ENCODE data around the gene RUNX1. TPM values are rescaled to one million over a fixed set of nuclear protein-coding genes. Genes with fewer than 3 reads are reported as not detected.

RUNX1 gene
- polyA plus RNA-seq, 1 donor from 2014 or later: 9.2 TPM

GRCh38 chr21:34845521-34846451 is 203.3 kb downstream of the RUNX1 start:
- H3K4me1 Mint-ChIP-seq: peaks cover 13 to 29% (median 18%) of the 10 kb centered on the region in 3 donors
- H3K27ac Mint-ChIP-seq: peak overlapping the region in 2 of 3 donors; percentile 13 to 16
- peak overlapping the region in 3 of 4 donors; percentile 1 to 84 (median 25) for H3K4me3 Mint-ChIP-seq
- no peaks in the 10 kb centered on the region for H3K9me3 Mint-ChIP-seq
- H3K27me3 Mint-ChIP-seq: no peaks in the 10 kb centered on the region
- H3K36me3 Mint-ChIP-seq: peaks cover 3% of the 10 kb centered on the region

DNA sequence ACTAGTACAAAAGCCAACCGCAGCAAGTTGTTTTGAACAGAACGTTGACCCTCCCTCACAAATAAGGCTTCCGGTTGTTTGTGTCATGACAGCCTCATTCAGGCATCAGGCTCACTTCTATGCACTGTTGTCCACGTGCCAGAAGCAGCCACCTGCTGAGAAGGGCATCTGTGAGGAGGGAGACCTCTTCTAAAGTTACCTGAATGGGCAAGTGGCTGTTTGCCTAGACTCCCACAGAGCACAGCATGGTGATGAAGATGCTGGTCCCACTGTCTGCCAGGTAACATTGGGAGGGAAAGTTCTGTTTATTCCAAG is 204.2 kb downstream of the RUNX1 start:
- Mint-ChIP-seq H3K27me3 (no peaks in the 10 kb centered on the region), H3K27ac (peak overlapping the region in 1 of 3 donors; percentile 11), H3K9me3 (no peaks in the 10 kb centered on the region), H3K4me1 (peaks cover 13 to 29% (median 18%) of the 10 kb centered on the region in 3 donors), H3K36me3 (peaks cover 5% of the 10 kb centered on the region), H3K4me3 (peak overlapping the region in 1 of 4 donors; percentile 39)

DNA sequence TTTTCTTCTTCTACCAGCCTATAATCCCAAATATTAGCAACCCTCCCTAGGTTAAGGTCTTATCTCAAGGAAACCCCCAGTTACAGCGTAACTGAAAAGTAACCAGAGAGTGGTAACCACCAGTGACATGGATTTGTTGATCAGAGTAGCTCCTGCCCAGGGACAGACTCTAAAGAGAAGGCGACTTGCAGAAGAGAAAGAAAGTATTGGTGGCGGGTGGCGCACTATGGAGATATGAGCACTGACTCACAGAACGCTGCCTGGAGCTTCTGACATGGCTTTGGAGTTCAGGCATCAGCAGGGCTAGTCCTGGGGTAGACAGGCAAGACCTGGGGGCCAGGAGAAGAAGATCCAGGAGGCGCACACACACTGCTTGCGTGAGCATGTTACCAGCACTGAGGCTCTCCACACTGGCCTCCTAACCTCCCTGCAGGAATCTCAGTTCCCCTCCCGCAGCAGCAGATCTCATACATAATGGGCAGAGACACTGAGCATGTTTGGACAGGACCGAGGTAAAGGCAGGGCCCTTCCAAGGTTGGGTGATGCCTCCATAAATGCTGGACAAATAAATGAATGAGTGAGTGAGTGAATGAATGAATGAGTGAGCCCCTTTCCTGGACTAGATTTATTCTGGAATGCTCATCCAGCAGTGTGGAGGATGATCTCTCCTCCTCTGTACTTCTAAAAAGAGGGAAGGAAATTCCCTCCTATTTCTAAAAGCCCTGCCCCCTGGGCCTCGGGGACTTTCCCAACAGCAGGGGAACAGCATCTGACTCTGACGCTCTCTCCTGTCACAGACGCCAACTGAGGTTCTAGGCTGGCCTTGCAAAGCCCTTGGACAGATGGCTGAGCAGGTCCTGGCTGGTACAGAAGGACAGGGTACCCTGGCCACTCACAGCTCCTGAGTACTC is 204.8 kb downstream of the RUNX1 start:
- Mint-ChIP-seq H3K27me3 (no peaks in the 10 kb centered on the region), H3K36me3 (peaks cover 5% of the 10 kb centered on the region), H3K4me3 (peak overlapping the region in 1 of 4 donors; percentile 39), H3K27ac (peak overlapping the region in 1 of 3 donors; percentile 43), H3K4me1 (peaks cover 13 to 29% (median 18%) of the 10 kb centered on the region in 3 donors), H3K9me3 (no peaks in the 10 kb centered on the region)

DNA sequence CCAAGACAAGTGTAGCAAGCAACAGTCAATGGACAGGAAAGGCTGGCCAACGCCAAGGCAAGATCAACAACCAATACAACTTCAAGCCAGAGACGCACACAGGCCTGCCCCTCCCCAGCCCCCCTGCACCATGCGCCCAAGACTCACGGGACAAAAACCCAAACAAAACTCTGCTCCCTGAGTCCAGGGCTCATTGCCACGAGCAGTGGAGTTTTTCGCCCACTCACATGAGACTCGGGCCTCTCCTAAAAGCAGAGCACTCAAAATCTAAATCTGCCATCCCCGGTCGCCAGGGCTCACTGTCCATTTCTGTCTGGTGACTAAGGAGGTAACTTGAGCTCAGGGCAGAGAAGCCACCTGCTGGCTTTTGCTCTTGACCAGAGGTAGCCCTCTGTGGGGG is 205.5 kb downstream of the RUNX1 start:
- Mint-ChIP-seq H3K9me3 (no peaks in the 10 kb centered on the region), H3K27me3 (no peaks in the 10 kb centered on the region), H3K4me1 (peaks cover 13 to 29% (median 18%) of the 10 kb centered on the region in 3 donors), H3K4me3 (no peak overlapping the region), H3K27ac (no peak overlapping the region), H3K36me3 (peaks cover 5% of the 10 kb centered on the region)

- Mint-ChIP-seq H3K27ac (no peak overlapping the region), H3K4me1 (peaks cover 13 to 23% (median 15%) of the 10 kb centered on the region in 3 donors), H3K36me3 (peaks cover 5% of the 10 kb centered on the region)
These were observed 207.9 kb downstream of the RUNX1 start for GRCh38 chr21:34841154-34841553.

GRCh38 chr21:34840693-34841092 is 208.4 kb downstream of the RUNX1 start:
- Mint-ChIP-seq H3K4me1 (peaks cover 9 to 21% (median 12%) of the 10 kb centered on the region in 3 donors), H3K27ac (no peak overlapping the region), H3K36me3 (peaks cover 5% of the 10 kb centered on the region), H3K4me3 (no peak overlapping the region), H3K9me3 (no peaks in the 10 kb centered on the region), H3K27me3 (no peaks in the 10 kb centered on the region)

More at GRCh38 chr21:34841154-34841553, 207.9 kb downstream of the RUNX1 start:
- Mint-ChIP-seq H3K27me3 (no peaks in the 10 kb centered on the region), H3K9me3 (no peaks in the 10 kb centered on the region), H3K4me3 (no peak overlapping the region)

DNA sequence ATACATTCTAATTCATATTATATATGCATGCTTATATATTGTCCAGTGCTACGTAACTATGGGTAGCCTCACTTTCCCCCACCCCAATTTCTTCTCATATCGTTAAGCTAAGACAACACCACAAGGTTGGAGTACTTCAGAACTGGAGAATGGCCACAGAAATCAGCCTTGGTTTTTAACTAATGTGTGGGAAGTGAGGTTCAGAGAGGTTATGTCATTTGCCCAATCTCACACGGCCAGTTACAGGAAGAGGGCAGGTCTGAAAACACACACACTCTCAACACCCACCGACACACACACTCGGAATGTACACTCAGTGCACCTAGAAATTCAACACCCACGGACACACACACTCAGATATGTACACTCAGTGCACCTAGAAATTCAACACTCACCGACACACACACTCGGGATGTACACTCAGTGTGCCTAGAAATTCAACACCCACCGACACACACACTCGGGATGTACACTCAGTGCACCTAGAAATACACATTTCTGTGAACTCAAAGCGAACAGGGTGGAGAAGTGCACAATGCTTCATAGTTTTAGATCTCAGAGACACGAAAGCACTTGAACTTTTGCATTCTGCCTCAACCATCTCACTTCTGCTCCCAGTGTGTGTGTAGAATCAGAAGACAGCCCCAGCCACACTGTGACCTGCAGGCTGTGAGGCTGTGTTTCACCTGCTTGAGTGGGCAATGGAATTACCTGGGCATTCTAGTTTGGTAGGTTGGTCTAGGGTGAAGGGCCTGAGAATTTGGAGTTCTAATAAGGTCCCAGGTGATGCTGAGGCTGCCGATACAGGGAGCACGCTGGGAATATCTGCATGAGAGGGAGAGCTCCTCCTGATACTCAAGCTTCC is 209.9 kb downstream of the RUNX1 start:
- H3K36me3 Mint-ChIP-seq: peaks cover 6% of the 10 kb centered on the region
- no peak overlapping the region for H3K4me3 Mint-ChIP-seq
- peaks cover 0 to 6% (median 0%) of the 10 kb centered on the region in 3 donors for H3K4me1 Mint-ChIP-seq
- no peak overlapping the region for H3K27ac Mint-ChIP-seq
- H3K27me3 Mint-ChIP-seq: no peaks in the 10 kb centered on the region
- no peaks in the 10 kb centered on the region for H3K9me3 Mint-ChIP-seq

GRCh38 chr21:34836933-34837505 is 212.1 kb downstream of the RUNX1 start:
- H3K4me1 Mint-ChIP-seq: no peaks in the 10 kb centered on the region
- no peaks in the 10 kb centered on the region for H3K27me3 Mint-ChIP-seq
- no peak overlapping the region for H3K27ac Mint-ChIP-seq
- no peaks in the 10 kb centered on the region for H3K9me3 Mint-ChIP-seq
- H3K4me3 Mint-ChIP-seq: no peak overlapping the region
- H3K36me3 Mint-ChIP-seq: peaks cover 6% of the 10 kb centered on the region

DNA sequence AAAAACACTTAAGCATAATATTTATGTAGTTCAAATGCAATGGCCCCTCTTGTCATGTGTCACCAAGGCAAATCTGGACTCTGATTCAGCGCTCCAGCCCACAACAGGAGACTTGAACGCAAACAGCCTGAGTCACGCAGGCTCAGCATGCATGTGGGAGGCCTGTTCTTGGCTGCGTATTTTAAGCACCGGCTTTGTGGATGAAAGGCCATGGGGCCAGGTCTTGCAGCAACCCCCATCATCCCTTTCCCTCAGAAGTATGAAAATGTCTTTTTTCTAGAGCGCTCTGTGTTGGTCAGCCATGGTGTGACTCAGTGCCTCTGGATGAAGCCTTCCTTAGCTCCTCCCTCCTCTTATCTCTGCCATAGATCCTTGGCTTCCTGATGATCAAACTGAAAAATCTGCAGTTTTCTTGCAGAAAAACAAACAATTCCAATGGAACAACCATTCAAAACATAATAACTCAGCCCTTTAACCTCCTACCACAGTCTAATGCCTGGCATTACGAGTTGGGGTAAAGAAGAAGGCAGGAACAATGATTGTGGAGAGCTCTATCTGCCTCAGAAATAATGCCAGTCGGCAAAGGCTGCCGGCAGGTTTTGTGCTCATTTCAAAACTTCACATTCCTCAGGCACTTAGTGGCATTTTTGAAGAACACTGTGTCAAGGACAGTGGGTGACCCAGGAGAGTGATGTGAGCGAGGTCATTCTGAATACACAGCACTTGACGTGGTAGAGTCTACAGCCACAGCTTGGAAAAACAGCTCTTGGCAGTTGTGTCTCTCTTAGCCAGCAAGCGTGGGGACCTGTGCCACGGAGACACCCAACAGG is 212.8 kb downstream of the RUNX1 start:
- Mint-ChIP-seq H3K9me3 (no peaks in the 10 kb centered on the region), H3K27ac (no peak overlapping the region), H3K4me3 (no peak overlapping the region), H3K4me1 (no peaks in the 10 kb centered on the region), H3K36me3 (peaks cover 5% of the 10 kb centered on the region), H3K27me3 (no peaks in the 10 kb centered on the region)

GRCh38 chr21:34835526-34835925 is 213.6 kb downstream of the RUNX1 start:
- Mint-ChIP-seq H3K27me3 (no peaks in the 10 kb centered on the region), H3K9me3 (no peaks in the 10 kb centered on the region), H3K36me3 (peaks cover 5% of the 10 kb centered on the region), H3K27ac (peak overlapping the region in 1 of 3 donors; percentile 27), H3K4me1 (no peaks in the 10 kb centered on the region), H3K4me3 (no peak overlapping the region)

DNA sequence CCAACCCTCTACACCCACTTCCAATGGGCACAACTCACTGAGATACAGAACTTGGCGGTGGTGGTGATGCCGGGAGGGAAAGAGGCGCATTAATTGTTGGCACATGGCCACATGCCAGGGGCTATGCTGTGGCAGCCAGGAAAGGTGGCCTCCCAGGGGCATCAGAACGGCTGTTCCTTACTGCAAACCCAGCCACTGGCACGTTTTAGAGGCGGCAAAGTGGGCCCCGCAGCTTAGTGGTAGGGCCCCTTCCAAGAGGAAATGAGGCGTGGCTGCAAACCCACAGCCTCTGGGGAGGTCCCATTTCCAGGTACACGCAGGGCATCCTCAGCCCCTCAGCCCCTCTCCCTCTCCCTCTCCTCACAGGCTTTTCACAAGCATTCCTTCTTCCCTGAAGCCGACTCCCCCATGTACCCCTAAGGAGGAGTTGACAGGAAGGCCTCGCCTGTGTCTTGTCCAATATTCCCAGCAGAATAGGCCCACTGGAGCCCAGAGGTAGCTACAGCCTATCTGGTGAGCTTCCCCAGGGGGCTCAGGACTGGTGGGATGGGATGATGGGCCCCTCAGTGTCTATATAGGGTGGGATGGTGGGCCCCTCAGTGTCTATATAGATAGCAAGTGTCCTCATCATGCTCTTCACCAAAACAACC is 214.1 kb downstream of the RUNX1 start:
- H3K27ac Mint-ChIP-seq: peak overlapping the region in 1 of 3 donors; percentile 27
- no peak overlapping the region for H3K4me3 Mint-ChIP-seq
- peaks cover 2% of the 10 kb centered on the region for H3K36me3 Mint-ChIP-seq
- H3K9me3 Mint-ChIP-seq: no peaks in the 10 kb centered on the region
- no peaks in the 10 kb centered on the region for H3K4me1 Mint-ChIP-seq
- H3K27me3 Mint-ChIP-seq: no peaks in the 10 kb centered on the region

- Mint-ChIP-seq H3K36me3 (peaks cover 2% of the 10 kb centered on the region), H3K4me1 (no peaks in the 10 kb centered on the region), H3K27ac (peak overlapping the region in 1 of 3 donors; percentile 27), H3K27me3 (no peaks in the 10 kb centered on the region), H3K4me3 (no peak overlapping the region), H3K9me3 (no peaks in the 10 kb centered on the region)
These were observed 214.8 kb downstream of the RUNX1 start for GRCh38 chr21:34834290-34834689.

DNA sequence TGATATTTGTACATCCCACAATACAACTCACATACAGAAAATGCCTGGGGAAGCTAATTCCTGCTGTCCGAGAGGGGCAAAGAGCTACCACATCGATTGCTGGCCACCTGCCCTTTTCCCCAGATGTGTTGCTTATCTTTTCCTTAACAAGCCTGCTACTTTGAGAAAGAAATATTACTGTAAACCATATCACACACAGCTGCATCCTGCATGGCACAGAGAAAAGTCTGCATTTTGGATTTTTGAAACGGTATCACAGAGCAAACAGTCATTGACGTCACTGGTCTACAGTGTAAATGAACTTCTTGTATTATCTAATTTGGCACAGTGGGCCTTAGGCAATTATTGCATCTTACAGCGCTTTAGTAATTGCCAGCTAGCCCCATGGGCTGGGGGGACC is 215.6 kb downstream of the RUNX1 start:
- Mint-ChIP-seq H3K4me3 (no peak overlapping the region), H3K4me1 (no peaks in the 10 kb centered on the region), H3K36me3 (peaks cover 3% of the 10 kb centered on the region), H3K9me3 (no peaks in the 10 kb centered on the region), H3K27me3 (no peaks in the 10 kb centered on the region), H3K27ac (no peak overlapping the region)
